ENCODE measurements around the gene ASB9.
"Not testable (repeated sequence)": the region's sequence is repeated elsewhere in the genome, so short reads cannot be mapped to it uniquely, and the experiment has no call there.

Gene ASB9, protein sequence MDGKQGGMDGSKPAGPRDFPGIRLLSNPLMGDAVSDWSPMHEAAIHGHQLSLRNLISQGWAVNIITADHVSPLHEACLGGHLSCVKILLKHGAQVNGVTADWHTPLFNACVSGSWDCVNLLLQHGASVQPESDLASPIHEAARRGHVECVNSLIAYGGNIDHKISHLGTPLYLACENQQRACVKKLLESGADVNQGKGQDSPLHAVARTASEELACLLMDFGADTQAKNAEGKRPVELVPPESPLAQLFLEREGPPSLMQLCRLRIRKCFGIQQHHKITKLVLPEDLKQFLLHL

DNA sequence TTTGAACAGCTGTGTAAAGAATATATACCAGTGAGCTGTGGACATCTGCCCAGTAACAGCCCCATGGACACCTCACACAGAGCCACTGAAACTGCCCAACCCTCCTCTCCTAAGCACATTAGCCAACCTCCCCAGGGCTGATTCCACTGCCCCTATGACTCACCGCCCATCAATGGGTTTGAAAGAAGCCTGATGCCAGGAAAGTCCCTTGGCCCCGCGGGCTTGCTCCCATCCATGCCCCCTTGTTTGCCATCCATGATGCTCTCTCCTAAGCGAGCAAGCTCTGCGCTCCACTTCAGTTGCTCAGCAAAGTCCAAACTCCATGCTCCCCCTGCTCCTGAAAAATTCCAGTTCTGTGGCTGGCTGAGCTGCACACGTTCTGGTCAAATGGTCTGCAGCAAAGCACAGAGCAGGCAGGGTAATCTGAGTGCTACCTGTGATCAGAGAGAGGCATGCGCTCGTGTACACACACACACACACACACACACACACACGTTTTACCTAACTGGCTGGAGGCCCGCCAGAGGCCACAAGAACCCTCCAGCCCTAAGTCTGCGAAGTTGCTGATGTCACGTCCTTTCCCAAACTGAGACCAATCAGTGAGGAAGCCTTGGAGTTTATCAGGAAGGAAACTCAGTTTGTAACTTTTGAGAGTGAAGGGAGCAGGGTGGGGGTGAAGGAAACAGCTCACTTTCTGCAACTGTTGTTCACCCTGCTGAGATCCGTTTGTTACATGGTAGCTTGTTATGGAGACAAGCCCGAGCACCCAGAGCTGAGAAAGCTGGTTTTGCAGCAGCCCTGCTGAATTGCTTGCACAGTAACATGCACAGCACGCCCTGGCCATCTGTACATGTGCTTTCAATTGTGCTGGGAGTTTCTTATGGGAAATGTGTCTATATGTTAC lies at the start of gene ASB9:
ASB9 (minus strand) TSS at position 466 of the 904 bp plus-strand sequence; CDS start at position 257, 209 bp downstream.
- peak; percentile 68 for DNase-seq

- no peak for DNase-seq
Measured at GRCh38 chrX:15319075-15319474, 49.2 kb upstream of the ASB9 start.

- no peak for DNase-seq
Measured at GRCh38 chrX:15315509-15315908, 45.6 kb upstream of the ASB9 start, which contains the start of gene ASB11. Gene ASB11 (minus strand): TSS chrX:15315640. CDS start chrX:15315605, 35 bp downstream.

GRCh38 chrX:15314472-15314871 lies 44.6 kb upstream of the ASB9 start:
- DNase-seq: no peak

DNA sequence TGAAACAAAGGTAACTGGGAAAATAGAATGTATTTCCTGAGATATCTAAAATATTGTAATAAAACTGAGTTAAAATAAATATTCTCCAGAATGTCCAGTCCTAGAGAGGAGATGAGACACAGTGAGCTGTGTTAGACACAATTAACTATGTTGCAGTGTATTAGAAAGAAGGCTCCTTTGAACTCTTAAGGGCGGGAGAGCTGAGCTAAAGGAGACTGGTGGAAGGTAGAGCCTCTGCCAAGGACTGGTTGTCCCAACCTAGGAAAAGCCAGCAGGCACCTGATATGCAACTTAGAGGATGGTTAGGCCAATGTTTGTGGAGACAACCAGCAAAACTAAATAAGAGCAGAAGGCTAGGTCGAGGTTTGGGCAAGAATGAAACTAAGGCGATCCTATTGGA lies 41.2 kb upstream of the ASB9 start:
- DNase-seq: no peak

DNA sequence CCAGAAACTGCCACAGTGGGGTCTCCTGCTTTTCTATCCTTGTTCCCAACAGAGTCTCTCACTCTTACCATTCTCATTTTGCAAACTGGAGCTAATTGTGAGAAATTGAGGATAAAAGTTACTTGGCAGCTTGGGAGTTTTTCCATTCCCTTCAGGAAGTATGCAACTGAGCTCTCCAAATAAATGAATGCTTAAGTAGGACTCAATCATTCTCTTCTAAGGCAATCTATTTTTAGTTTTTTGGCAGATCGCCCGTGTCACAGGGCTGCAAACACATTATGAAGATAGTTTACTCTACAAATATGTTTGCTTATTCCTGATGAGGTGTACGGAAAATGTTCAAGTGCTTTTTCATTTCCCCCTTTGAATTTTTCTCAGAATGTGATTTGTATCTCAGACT lies 40.2 kb upstream of the ASB9 start:
- DNase-seq: peak; percentile 26

- DNase-seq: not testable (repeated sequence)
Measured at GRCh38 chrX:15305899-15306298, 36.0 kb upstream of the ASB9 start.

GRCh38 chrX:15301924-15302323 lies 32.0 kb upstream of the ASB9 start:
- peak; percentile 43 for DNase-seq

DNA sequence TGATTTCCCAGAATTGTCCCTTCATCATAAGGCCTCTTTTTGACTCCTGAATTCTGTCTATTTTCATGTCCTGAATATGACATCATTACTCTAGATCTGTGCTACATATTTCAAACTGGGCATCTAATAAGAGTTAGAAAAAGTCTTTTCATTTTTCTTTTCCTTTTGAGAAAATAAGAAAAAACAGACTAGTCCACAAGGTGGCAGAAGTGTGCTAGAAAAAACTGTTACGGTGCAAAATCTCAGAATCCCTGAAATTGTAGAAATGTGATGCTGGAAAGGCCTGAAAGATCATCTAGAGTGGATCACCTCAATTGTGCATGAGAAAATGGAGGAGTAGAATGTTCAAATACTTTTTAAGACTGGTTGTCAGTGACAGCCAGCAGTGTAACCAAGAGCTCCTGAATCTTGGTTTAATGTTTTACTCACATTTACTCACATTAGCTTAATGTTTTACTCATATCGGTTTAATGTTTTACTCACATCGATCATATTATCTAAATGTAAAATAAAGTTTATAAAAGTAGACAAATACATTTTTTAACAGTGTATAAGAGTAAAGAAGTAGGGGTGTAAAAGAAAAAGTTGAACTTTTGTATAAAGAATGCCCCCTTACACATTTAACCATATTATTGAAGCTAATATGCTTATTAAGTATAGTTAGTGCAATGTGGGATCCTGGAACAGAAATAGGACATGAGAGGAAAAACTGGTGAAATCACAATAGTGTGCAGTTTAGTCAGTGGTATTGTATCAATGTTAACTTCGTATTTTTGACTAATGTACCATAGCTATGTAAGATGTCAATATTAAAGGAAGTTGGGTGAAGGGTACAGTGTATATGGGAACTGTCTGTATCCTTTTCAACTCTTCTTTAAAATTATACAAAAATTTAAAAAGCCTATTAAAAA lies 30.3 kb upstream of the ASB9 start:
- peak; percentile 40 for DNase-seq

DNA sequence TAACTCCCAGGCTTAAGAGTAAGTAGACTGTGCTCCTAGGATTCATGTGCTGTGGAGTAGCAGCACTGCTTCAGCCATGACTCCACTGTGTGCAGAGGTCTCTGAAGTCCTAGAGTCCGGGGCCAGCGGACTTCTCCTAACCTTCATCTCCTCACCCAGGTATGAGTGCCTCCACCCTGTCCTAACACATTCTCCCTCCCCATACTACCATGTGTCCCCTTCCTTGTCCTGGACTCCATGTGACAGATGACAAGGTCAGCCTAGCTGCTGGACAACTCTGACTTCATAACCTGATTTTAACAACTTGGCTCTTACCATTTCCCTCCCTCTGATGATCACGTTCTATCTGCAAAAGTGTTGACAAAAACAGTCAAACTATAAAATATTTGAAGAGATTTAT lies 28.9 kb upstream of the ASB9 start:
- DNase-seq: no peak

DNA sequence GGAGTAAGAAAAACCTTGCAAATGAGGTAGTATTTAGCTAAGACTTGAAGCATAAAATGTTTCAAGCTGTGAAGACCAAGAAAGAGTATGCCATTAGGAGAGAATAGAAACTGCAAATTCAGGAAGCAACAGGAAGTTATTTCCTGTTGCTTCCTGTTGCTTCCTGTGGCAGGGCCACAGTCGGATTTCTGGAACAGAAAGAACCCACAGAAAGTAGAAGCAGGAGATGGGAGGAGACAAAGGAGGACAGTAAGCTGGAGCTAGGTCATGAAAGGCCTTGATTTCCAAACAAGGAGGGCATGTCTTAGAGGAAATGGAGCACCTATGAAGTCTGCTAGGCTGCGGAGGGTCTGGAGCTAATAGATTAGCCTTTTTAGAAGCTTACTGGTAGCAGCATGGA lies 28.3 kb upstream of the ASB9 start:
- no peak for DNase-seq

GRCh38 chrX:15293451-15293850 lies 23.6 kb upstream of the ASB9 start:
- DNase-seq: no peak

GRCh38 chrX:15292861-15293260 lies 23.0 kb upstream of the ASB9 start:
- no peak for DNase-seq

GRCh38 chrX:15277604-15278003 lies 7.7 kb upstream of the ASB9 start:
- no peak for DNase-seq

- no peak for DNase-seq
Measured at GRCh38 chrX:15274946-15275345, 5.1 kb upstream of the ASB9 start.

- not testable (repeated sequence) for DNase-seq
Measured at GRCh38 chrX:15273275-15273674, 3.4 kb upstream of the ASB9 start.

GRCh38 chrX:15271757-15272156 lies 1.9 kb upstream of the ASB9 start:
- DNase-seq: no peak

DNA sequence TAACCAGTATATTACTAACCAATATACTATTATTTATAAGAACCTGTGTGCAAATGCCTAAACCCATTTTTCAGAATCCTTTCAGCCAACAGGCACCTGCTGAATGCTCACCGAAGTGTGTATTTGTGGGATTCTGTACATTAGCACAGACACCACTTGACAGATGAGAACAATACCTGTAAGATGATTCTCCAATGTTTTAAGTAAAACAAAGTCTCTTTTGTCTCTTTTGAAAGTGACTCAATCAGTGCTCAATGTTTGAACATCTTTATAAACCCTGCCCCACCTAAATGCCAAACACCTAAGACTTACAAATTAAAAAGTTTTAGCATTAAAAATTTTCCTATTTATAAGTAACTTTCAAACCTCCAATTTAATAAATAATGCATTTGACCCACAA lies 763 bp downstream of the ASB9 start:
- DNase-seq: no peak

DNA sequence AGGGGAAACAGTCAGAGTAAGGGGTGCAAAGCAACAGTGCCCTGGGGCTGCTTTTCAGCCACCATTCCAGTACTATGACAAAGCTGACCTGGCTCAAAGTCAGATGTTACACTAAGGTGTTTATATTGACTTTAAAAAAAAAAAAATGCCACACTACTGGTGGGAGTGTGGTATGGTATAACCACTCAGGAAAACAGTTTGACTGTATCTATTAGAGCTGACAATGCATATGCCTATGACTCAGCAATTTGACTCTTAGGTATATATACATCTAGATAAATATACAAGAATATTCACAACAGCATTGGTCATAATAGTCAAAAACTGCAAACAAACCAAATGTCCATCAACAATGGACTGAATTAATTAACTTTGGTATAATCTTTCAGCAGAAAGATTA lies 15.0 kb downstream of the ASB9 start:
- DNase-seq: peak; percentile 3

GRCh38 chrX:15245896-15246295 lies 24.0 kb downstream of the ASB9 start:
- DNase-seq: no peak

DNA sequence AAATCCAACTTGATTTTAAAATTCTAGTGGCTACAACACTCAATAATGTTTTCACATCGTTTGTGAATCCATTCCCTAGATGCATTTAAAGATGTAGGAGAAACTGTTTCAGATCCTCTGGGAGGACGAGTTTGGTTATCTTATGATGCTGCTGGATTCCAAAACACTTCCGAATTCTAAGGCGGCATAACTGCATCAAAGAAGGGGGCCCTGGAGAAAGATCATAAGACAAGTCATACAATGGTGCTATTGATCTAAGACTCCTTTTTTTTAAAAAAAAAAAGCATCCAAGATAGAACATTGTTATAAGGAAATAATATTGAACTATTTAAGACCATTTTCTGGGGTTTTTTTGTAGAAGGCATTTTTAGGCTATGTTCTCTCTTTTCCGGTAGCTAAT lies 25.5 kb downstream of the ASB9 start:
- no peak for DNase-seq

- DNase-seq: peak; percentile 62
Measured at GRCh38 chrX:15242899-15243555, 26.9 kb downstream of the ASB9 start.
